Ectodermal cell (in vitro differentiated cells): Measurements from ENCODE around the gene ZNF277.

Experiments
- H3K27ac ChIP-seq: 2 replicates; pipeline ENCODE4 v1.7.0; 2013; ENCODE audit warnings: mild to moderate bottlenecking, low read depth, low read length; ENCODE audit not compliant: insufficient read depth, poor library complexity, severe bottlenecking
- H3K27me3 ChIP-seq: 2 replicates; pipeline ENCODE4 v1.7.0; 2013; ENCODE audit warnings: mild to moderate bottlenecking, low read length; ENCODE audit not compliant: insufficient read depth, control insufficient read depth, poor library complexity, severe bottlenecking
- H3K36me3 ChIP-seq: one replicate; pipeline ENCODE4 v1.7.0; 2013; ENCODE audit warnings: low read length; ENCODE audit not compliant: control insufficient read depth, insufficient read depth
- H3K4me1 ChIP-seq: one replicate; pipeline ENCODE4 v1.7.0; 2013; ENCODE audit warnings: low read length; ENCODE audit not compliant: control insufficient read depth, insufficient read depth
- H3K4me3 ChIP-seq: 2 replicates; pipeline ENCODE4 v1.7.0; 2013; ENCODE audit warnings: low read depth, low read length, control low read depth; ENCODE audit not compliant: insufficient read depth
- H3K9me3 ChIP-seq: 2 replicates; pipeline ENCODE4 v1.7.0; 2013; ENCODE audit warnings: mild to moderate bottlenecking, low read length, moderate library complexity; ENCODE audit not compliant: control insufficient read depth
- WGBS, 2 experiments: methylation state at CpG; one replicate each; pipeline ENCODE4 v1.1.7; 2013; ENCODE audit warnings: missing lambda C conversion rate in 2 of 2; 5-methylcytosine and 5-hydroxymethylcytosine counted together

The ZNF277 gene

GRCh38 chr7:112184455-112184854, 22.0 kb upstream of the ZNF277 start:
- Histone ChIP-seq H3K4me3 (no peak overlapping the region), H3K4me1 (peaks cover 10% of the 10 kb centered on the region), H3K36me3 (no peaks in the 10 kb centered on the region), H3K9me3 (no peaks in the 10 kb centered on the region), H3K27me3 (no peaks in the 10 kb centered on the region), H3K27ac (no peak overlapping the region)
- 95 to 97% methylated on average over 2 of the region's 2 CpGs for WGBS, 2 experiments

GRCh38 chr7:112185005-112185834, 21.3 kb upstream of the ZNF277 start:
- Histone ChIP-seq H3K4me1 (peaks cover 9% of the 10 kb centered on the region), H3K9me3 (no peaks in the 10 kb centered on the region), H3K27me3 (no peaks in the 10 kb centered on the region), H3K27ac (no peak overlapping the region), H3K4me3 (no peak overlapping the region), H3K36me3 (no peaks in the 10 kb centered on the region)
- 84 to 87% methylated on average over 4 of the region's 4 CpGs for WGBS, 2 experiments

- 100% methylated on average over 1 of the region's 1 CpG; no CpG with 5 or more reads in 1 of the 2 experiments for WGBS, 2 experiments
- no peak overlapping the region for H3K27ac ChIP-seq
- no peaks in the 10 kb centered on the region for H3K36me3 ChIP-seq
- H3K27me3 ChIP-seq: no peaks in the 10 kb centered on the region
- peaks cover 4% of the 10 kb centered on the region for H3K4me1 ChIP-seq
- H3K9me3 ChIP-seq: no peaks in the 10 kb centered on the region
- H3K4me3 ChIP-seq: no peak overlapping the region
These were observed 20.2 kb upstream of the ZNF277 start for GRCh38 chr7:112186300-112186699.

- Histone ChIP-seq H3K27ac (no peak overlapping the region), H3K27me3 (no peaks in the 10 kb centered on the region), H3K4me3 (no peak overlapping the region), H3K9me3 (no peaks in the 10 kb centered on the region), H3K36me3 (no peaks in the 10 kb centered on the region), H3K4me1 (peaks cover 4% of the 10 kb centered on the region)
- 89 to 98% methylated on average over 3 of the region's 3 CpGs for WGBS, 2 experiments
These were observed 18.2 kb upstream of the ZNF277 start for GRCh38 chr7:112188257-112188656.

- H3K4me1 ChIP-seq: peaks cover 4% of the 10 kb centered on the region
- no peaks in the 10 kb centered on the region for H3K27me3 ChIP-seq
- H3K4me3 ChIP-seq: no peak overlapping the region
- H3K9me3 ChIP-seq: no peaks in the 10 kb centered on the region
- H3K27ac ChIP-seq: no peak overlapping the region
- WGBS, 2 experiments: 89 to 99% methylated on average over 5 of the region's 5 CpGs
- H3K36me3 ChIP-seq: no peaks in the 10 kb centered on the region
These were observed 16.8 kb upstream of the ZNF277 start for GRCh38 chr7:112189691-112190090.

- H3K27ac ChIP-seq: no peak overlapping the region
- no peaks in the 10 kb centered on the region for H3K27me3 ChIP-seq
- WGBS, 2 experiments: 88 to 91% methylated on average over 2 of the region's 2 CpGs
These were observed 16.4 kb upstream of the ZNF277 start for GRCh38 chr7:112190120-112190519.

GRCh38 chr7:112192236-112193154, 14.0 kb upstream of the ZNF277 start:
- H3K27ac ChIP-seq: no peak overlapping the region
- H3K36me3 ChIP-seq: no peaks in the 10 kb centered on the region
- H3K4me1 ChIP-seq: no peaks in the 10 kb centered on the region
- no peak overlapping the region for H3K4me3 ChIP-seq
- no peaks in the 10 kb centered on the region for H3K27me3 ChIP-seq
- 90 to 96% methylated on average over 2 to 4 of the region's 4 CpGs for WGBS, 2 experiments
- no peaks in the 10 kb centered on the region for H3K9me3 ChIP-seq

More at GRCh38 chr7:112190120-112190519, 16.4 kb upstream of the ZNF277 start:
- Histone ChIP-seq H3K4me1 (peaks cover 2% of the 10 kb centered on the region), H3K9me3 (no peaks in the 10 kb centered on the region), H3K36me3 (no peaks in the 10 kb centered on the region), H3K4me3 (no peak overlapping the region)

GRCh38 chr7:112193915-112194502, 12.5 kb upstream of the ZNF277 start:
- Histone ChIP-seq H3K36me3 (no peaks in the 10 kb centered on the region), H3K27me3 (no peaks in the 10 kb centered on the region), H3K4me1 (no peaks in the 10 kb centered on the region)

GRCh38 chr7:112195717-112196116, 10.8 kb upstream of the ZNF277 start:
- 90 to 91% methylated on average over 4 to 5 of the region's 5 CpGs for whole genome bisulfite sequencing, 2 experiments
- Histone ChIP-seq H3K36me3 (no peaks in the 10 kb centered on the region), H3K27me3 (no peaks in the 10 kb centered on the region), H3K4me3 (no peak overlapping the region), H3K27ac (no peak overlapping the region), H3K4me1 (no peaks in the 10 kb centered on the region), H3K9me3 (no peaks in the 10 kb centered on the region)

More at GRCh38 chr7:112193915-112194502, 12.5 kb upstream of the ZNF277 start:
- no peaks in the 10 kb centered on the region for H3K9me3 ChIP-seq
- H3K27ac ChIP-seq: no peak overlapping the region
- H3K4me3 ChIP-seq: no peak overlapping the region

- H3K27ac ChIP-seq: no peak overlapping the region
- no peaks in the 10 kb centered on the region for H3K27me3 ChIP-seq
- no peaks in the 10 kb centered on the region for H3K4me1 ChIP-seq
- no peaks in the 10 kb centered on the region for H3K9me3 ChIP-seq
- no peaks in the 10 kb centered on the region for H3K36me3 ChIP-seq
- 93 to 95% methylated on average over 3 to 6 of the region's 6 CpGs for WGBS, 2 experiments
- no peak overlapping the region for H3K4me3 ChIP-seq
These were observed 9.2 kb upstream of the ZNF277 start for GRCh38 chr7:112197322-112197721.
